Keratinocyte (primary cell): ENCODE data around the gene ORAI3.

ENCODE experiments used
- CTCF ChIP-seq, 3 experiments: IDR thresholded peaks in 1 of 3; conservative IDR thresholded peaks in 1 of 3; optimal IDR thresholded peaks in 1 of 3; 2 replicates in 2 of 3; 3 replicates in 1 of 3; pipeline versions ENCODE3 to v1.5.1; 2011; ENCODE audit warnings: low read length in 3 of 3, mild to moderate bottlenecking in 3 of 3, moderate library complexity in 2 of 3, control low read depth in 1 of 3, inconsistent platforms in 1 of 3; ENCODE audit not compliant: insufficient read depth in 2 of 3; ENCODE audit errors: extremely low read depth in 1 of 3
- EZH2 ChIP-seq: IDR thresholded peaks from one replicate; pipeline ENCODE4 v1.6.1; 2012; ENCODE audit warnings: inconsistent platforms, mild to moderate bottlenecking, low read length, moderate library complexity

- TF ChIP-seq CTCF (optimal IDR thresholded peaks at IDR 0.05 in 1 of 3, IDR thresholded peaks at IDR 0.05 in 1 of 3, conservative IDR thresholded peaks at IDR 0.05 in 1 of 3; ENCODE audit: extremely low read depth in 1 of 3, insufficient read depth in 2 of 3, low read length in 3 of 3) (no peak), EZH2 (no peak)
Measured at GRCh38 chr16:30925995-30926811, 22.7 kb upstream of the ORAI3 start.
